Memory B cell (primary cell): ENCODE results near the gene KCNN3.

ENCODE experiments used
- ATAC-seq: fragments of 150-1000 bp; cut with Tn5 transposase; 2 replicates; pipeline ENCODE4 v1.10.0; 2021; ENCODE audit warnings: low read depth, mild to moderate bottlenecking, moderate library complexity
- DNase-seq, 2 donors: peaks; one replicate each; pipeline ENCODE4 v3.0.0; 2022; ENCODE audit warnings: low spot score in 2 of 2
- H3K27ac Mint-ChIP-seq: one replicate; pipeline ENCODE4 v1.8.0; 2022; ENCODE audit warnings: mild to moderate bottlenecking, moderate library complexity, mixed read lengths
- H3K27me3 Mint-ChIP-seq: one replicate; pipeline ENCODE4 v1.8.0; 2022; ENCODE audit warnings: mixed read lengths
- H3K36me3 Mint-ChIP-seq: one replicate; pipeline ENCODE4 v1.8.0; 2022; ENCODE audit warnings: mild to moderate bottlenecking, mixed read lengths
- H3K4me1 Mint-ChIP-seq: one replicate; pipeline ENCODE4 v1.8.0; 2022; ENCODE audit warnings: mixed read lengths
- H3K4me3 Mint-ChIP-seq: one replicate; pipeline ENCODE4 v1.8.0; 2022; ENCODE audit warnings: mild to moderate bottlenecking, moderate library complexity, mixed read lengths
- H3K9me3 Mint-ChIP-seq: one replicate; pipeline ENCODE4 v1.8.0; 2022; ENCODE audit warnings: mixed read lengths

Gene KCNN3

GRCh38 chr1:154888757-154889156, 18.7 kb upstream of the KCNN3 start:
- Mint-ChIP-seq H3K27ac (no peak overlapping the region), H3K27me3 (peaks cover 3% of the 10 kb centered on the region), H3K36me3 (peaks cover 2% of the 10 kb centered on the region), H3K4me3 (no peak overlapping the region), H3K9me3 (no peaks in the 10 kb centered on the region), H3K4me1 (peaks cover 3% of the 10 kb centered on the region)
- ATAC-seq (no peak), DNase-seq (no peak)

GRCh38 chr1:154886281-154887015, 16.4 kb upstream of the KCNN3 start:
- Mint-ChIP-seq H3K36me3 (no peaks in the 10 kb centered on the region), H3K4me1 (peaks cover 3% of the 10 kb centered on the region), H3K27me3 (peaks cover 4% of the 10 kb centered on the region), H3K4me3 (no peak overlapping the region), H3K9me3 (no peaks in the 10 kb centered on the region), H3K27ac (no peak overlapping the region)
- DNase-seq (no peak), ATAC-seq (no peak)

DNA sequence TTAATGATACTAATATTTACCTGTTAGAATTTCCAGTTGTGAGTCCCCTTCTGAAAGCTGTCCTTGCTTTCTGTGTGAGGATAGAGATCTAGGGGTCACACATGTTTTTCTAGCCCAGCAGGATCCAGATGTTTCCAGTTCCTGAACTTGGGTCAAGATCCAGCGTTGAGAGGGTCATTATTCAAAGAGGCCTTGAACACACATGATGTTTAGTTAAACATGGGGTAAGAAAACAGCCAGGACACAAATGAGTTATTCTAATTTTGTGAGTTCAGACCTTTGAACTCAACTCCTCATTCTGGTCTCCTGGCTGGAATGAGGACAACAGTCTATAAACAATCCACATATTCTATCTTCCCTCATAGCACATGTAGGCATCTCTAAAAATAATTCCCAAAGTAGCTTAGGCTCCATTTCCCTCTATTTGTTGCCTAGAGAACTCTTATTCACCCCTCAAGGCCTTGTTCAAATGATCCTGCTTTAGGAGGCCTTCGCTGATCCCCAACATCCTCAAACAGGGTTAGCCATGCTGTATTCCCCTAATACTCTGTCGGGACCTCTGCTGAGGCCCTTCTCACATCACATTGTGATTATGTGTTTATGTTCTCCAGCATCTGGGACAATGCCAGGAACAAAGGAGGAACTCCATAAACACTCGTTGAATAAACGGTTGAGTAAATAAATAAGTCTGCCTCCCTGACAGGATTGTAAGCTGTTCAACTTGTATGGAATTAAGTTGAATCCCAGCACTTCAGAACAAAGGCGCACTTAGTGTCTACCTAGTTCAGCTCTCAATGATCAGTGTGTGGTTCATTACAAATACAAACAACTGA, 15.0 kb upstream of the KCNN3 start:
- H3K4me3 Mint-ChIP-seq = no peak overlapping the region
- H3K36me3 Mint-ChIP-seq = no peaks in the 10 kb centered on the region
- H3K27me3 Mint-ChIP-seq = peaks cover 4% of the 10 kb centered on the region
- no peak overlapping the region for H3K27ac Mint-ChIP-seq
- no peak for DNase-seq
- peaks cover 3% of the 10 kb centered on the region for H3K4me1 Mint-ChIP-seq
- H3K9me3 Mint-ChIP-seq = no peaks in the 10 kb centered on the region
- ATAC-seq = no peak

DNA sequence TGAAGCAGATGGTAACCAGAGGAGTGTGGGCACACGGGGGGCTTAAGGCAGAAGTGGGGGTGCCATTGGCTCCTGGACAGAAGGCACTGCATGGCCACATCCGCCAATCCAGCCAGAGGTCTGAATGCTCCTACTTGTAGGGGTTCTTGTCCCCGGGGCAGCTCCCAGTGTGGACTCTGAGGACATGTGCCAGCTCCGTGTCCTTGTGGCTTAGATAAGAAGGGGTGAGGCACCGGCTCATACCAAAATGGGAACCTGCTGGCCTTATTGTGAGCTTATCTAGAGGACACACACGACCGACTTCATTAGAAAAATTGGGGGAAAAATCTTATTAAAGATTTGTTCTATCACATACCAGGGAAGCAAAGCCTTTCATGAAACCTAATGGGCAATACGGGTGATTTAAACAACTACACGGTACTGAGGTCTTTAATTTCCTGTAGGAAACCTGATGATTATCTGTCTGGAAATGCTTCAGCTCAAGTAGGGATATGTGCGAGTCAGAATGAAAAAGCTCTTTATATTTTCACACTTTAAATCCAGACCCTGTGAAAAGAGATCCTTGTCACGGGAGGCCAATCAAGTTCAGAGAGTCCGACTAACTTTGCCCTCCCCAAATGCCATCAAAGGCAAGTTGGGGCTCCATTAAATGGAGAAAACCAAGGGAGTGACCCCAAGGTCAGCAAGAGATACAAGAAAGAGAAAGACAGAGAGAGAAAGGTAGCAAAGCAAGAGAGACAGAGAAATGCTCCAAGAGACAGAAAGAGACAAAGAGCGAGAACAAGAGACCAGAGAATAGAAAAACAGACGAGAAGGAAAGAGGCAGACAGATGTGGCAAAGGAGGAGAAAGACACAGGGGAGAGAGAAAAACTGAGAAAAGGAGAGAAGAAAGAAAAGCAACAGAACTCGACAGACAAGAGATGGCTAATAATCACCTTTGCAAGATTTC, 14.1 kb upstream of the KCNN3 start:
- no peaks in the 10 kb centered on the region for H3K9me3 Mint-ChIP-seq
- no peak overlapping the region for H3K27ac Mint-ChIP-seq
- H3K4me3 Mint-ChIP-seq = no peak overlapping the region
- H3K36me3 Mint-ChIP-seq = no peaks in the 10 kb centered on the region
- DNase-seq = no peak
- peaks cover 3% of the 10 kb centered on the region for H3K4me1 Mint-ChIP-seq
- ATAC-seq = no peak
- peaks cover 4% of the 10 kb centered on the region for H3K27me3 Mint-ChIP-seq

GRCh38 chr1:154881820-154882535, 11.9 kb upstream of the KCNN3 start:
- H3K9me3 Mint-ChIP-seq = no peaks in the 10 kb centered on the region
- H3K27ac Mint-ChIP-seq = no peak overlapping the region
- H3K27me3 Mint-ChIP-seq = peaks cover 3% of the 10 kb centered on the region
- no peak overlapping the region for H3K4me3 Mint-ChIP-seq
- no peak for DNase-seq
- peaks cover 3% of the 10 kb centered on the region for H3K4me1 Mint-ChIP-seq
- ATAC-seq = no peak
- H3K36me3 Mint-ChIP-seq = no peaks in the 10 kb centered on the region

DNA sequence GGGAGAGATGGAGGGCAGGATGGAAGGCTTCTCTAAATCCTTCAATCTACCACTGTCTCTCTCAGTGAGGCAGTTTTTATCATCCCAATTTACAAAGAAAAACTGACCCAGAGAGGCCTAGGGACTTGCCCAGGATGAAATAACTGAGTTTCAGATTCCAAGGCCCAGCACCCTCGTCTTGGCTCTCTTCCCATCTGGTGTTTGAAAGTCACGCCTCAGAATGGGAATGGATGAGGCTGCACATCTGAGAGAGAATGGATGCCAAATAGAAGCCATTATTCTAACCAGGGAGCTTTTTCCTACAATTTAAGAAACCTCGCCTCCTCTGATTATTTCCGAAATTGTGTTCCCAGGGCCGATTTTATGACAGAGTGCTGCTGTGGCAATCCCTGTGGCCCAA, 10.6 kb upstream of the KCNN3 start:
- no peak overlapping the region for H3K27ac Mint-ChIP-seq
- no peaks in the 10 kb centered on the region for H3K4me1 Mint-ChIP-seq
- no peaks in the 10 kb centered on the region for H3K9me3 Mint-ChIP-seq
- DNase-seq (no peak), ATAC-seq (no peak)
- H3K4me3 Mint-ChIP-seq = no peak overlapping the region
- H3K27me3 Mint-ChIP-seq = peaks cover 2% of the 10 kb centered on the region
- H3K36me3 Mint-ChIP-seq = no peaks in the 10 kb centered on the region

DNA sequence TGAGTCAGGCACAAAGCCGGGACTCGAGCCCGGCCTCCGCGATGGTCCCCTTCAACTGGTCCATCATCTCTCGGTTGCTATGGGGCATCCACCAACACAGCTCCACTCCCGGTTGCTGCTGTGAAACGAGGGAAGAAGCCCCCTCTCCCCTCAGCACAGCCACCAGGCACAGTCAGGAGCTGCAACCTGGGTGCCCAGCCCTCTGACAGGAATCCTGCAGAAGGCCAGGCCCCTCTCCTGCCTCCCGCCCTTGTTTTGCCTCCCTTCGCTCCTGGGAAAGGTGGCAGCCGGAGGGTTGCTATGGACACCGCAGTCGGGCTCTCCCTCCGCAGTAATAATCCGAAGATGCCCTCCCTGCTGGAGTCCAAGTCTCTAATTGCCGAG, 8.9 kb upstream of the KCNN3 start:
- no peak for ATAC-seq
- DNase-seq = no peak
- Mint-ChIP-seq H3K4me3 (no peak overlapping the region), H3K4me1 (no peaks in the 10 kb centered on the region), H3K27ac (no peak overlapping the region), H3K36me3 (no peaks in the 10 kb centered on the region), H3K27me3 (peaks cover 4% of the 10 kb centered on the region), H3K9me3 (no peaks in the 10 kb centered on the region)

DNA sequence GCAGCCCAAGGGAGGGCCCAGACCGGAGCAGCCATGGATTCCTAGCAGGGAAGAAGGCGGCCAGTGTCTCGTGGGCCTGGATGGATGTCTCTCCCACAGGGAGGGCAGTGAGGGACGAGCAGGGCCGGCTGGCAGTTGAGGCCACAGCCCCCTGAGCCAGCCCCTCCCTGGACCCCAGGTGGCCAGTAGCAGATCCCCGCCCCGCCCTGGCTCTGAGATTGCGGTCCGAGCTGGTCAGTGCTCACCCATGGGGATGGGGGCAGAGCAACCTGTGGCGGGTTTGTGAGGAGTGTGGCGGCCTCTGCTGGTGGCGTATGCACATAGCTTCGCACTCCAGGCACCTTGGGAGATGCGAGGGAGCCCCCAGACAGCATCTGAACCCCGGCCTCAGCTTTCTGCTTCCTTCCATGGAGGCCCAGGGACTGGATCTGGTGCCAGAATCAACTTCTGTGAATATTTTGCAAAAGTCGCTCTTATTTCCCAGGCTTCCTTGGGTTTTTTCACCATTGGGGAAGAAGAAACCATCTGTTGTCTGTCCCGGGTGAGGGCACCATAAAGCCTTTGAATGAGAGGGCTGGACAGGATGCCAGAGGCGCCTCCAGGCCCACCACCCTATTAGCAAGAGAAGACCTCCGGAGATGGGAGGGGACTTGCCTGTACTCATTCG, 8.4 kb upstream of the KCNN3 start:
- no peaks in the 10 kb centered on the region for H3K4me1 Mint-ChIP-seq
- H3K9me3 Mint-ChIP-seq = no peaks in the 10 kb centered on the region
- H3K27me3 Mint-ChIP-seq = peaks cover 4% of the 10 kb centered on the region
- H3K27ac Mint-ChIP-seq = no peak overlapping the region
- peak; percentile 70 to 74 for DNase-seq
- H3K4me3 Mint-ChIP-seq = no peak overlapping the region
- ATAC-seq = peak; percentile 98
- no peaks in the 10 kb centered on the region for H3K36me3 Mint-ChIP-seq

GRCh38 chr1:154877370-154877974, 7.4 kb upstream of the KCNN3 start:
- H3K27me3 Mint-ChIP-seq = peaks cover 4% of the 10 kb centered on the region
- DNase-seq (no peak), ATAC-seq (no peak)
- no peaks in the 10 kb centered on the region for H3K4me1 Mint-ChIP-seq
- H3K36me3 Mint-ChIP-seq = no peaks in the 10 kb centered on the region
- H3K4me3 Mint-ChIP-seq = no peak overlapping the region
- no peaks in the 10 kb centered on the region for H3K9me3 Mint-ChIP-seq
- H3K27ac Mint-ChIP-seq = no peak overlapping the region

DNA sequence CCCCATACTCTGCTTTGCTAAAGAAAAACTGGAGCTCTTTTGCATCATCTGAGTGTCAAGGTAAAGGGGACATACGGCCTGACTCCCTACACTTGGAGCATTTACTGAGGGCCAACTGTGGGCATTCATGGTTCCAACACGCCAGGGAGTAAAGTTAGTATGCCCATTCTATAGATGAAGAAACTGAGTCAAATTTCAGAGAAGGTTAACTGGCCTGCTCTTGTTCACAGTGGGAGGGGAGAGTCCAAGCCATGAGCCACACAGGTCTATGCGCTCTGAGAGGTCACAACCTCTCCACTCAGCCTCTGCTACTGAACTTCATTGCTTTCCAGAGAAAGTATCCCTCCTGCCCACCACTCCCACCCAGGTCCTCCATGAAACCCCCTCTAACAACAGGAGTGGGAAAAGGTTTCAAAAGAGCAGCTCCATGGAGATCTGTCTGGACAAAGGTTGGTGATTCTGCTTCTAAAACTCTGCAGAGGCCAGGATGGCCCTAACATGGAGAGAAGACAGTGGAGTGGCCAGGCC, 6.8 kb upstream of the KCNN3 start:
- H3K4me1 Mint-ChIP-seq = no peaks in the 10 kb centered on the region
- no peak for DNase-seq
- no peak for ATAC-seq
- H3K27me3 Mint-ChIP-seq = peaks cover 4% of the 10 kb centered on the region
- no peak overlapping the region for H3K27ac Mint-ChIP-seq
- H3K4me3 Mint-ChIP-seq = no peak overlapping the region
- no peaks in the 10 kb centered on the region for H3K9me3 Mint-ChIP-seq
- H3K36me3 Mint-ChIP-seq = no peaks in the 10 kb centered on the region

GRCh38 chr1:154874465-154874864, 4.4 kb upstream of the KCNN3 start:
- no peak overlapping the region for H3K27ac Mint-ChIP-seq
- ATAC-seq = no peak
- H3K36me3 Mint-ChIP-seq = no peaks in the 10 kb centered on the region
- H3K4me3 Mint-ChIP-seq = no peak overlapping the region
- DNase-seq = no peak
- H3K4me1 Mint-ChIP-seq = peaks cover 12% of the 10 kb centered on the region
- H3K9me3 Mint-ChIP-seq = no peaks in the 10 kb centered on the region
- H3K27me3 Mint-ChIP-seq = peaks cover 13% of the 10 kb centered on the region

- no peaks in the 10 kb centered on the region for H3K9me3 Mint-ChIP-seq
- H3K27ac Mint-ChIP-seq = no peak overlapping the region
- H3K27me3 Mint-ChIP-seq = peaks cover 23% of the 10 kb centered on the region
- no peak for DNase-seq
- ATAC-seq = no peak
- no peak overlapping the region for H3K4me3 Mint-ChIP-seq
- H3K4me1 Mint-ChIP-seq = peaks cover 19% of the 10 kb centered on the region
- no peaks in the 10 kb centered on the region for H3K36me3 Mint-ChIP-seq
Observed at GRCh38 chr1:154873321-154873950, 3.4 kb upstream of the KCNN3 start.
